T-cell (primary cell): ENCODE results near the gene TRUB2. TPM values are rescaled to one million over a fixed set of nuclear protein-coding genes. Genes with fewer than 3 reads are reported as not detected.

ENCODE experiments used
- ATAC-seq, 4 experiments: fragments of 200-7000 bp in 3 of 4; fragments of 150-1000 bp in 1 of 4; cut with Tn5 transposase; replicated peaks in 1 of 4; 1 replicate in 3 of 4; 2 replicates in 1 of 4; pipeline ENCODE4 v1.10.0; 2021; ENCODE audit warnings: moderate library complexity in 3 of 4, mild to moderate bottlenecking in 2 of 4, moderate number of reproducible peaks in 1 of 4
- CTCF ChIA-PET, 2 donors: fragments of 300-600 bp; sonication (Branson Sonifier 250); formaldehyde crosslinking; loops; one replicate each; lab custom pipeline; 2022; ENCODE audit warnings: antibody characterized with exemption in 2 of 2; lab: Charles Lee
- POLR2A ChIA-PET, 2 donors: fragments of 300-600 bp; sonication (Branson Sonifier 250); formaldehyde crosslinking; loops; one replicate each; lab custom pipeline; 2022; ENCODE audit warnings: antibody characterized with exemption in 2 of 2; lab: Charles Lee
- DNase-seq, 35 experiments: peaks; one replicate each; pipeline versions ENCODE4 v3.0.0 to v3.0.0-alpha.2; 2013 to 2023
- H3K27ac ChIP-seq: one replicate; pipeline ENCODE4 v1.5.1; 2013; ENCODE audit warnings: low read length
- H3K27me3 ChIP-seq, 2 experiments: replicated peaks in 1 of 2; 1 replicate in 1 of 2; 2 replicates in 1 of 2; pipeline versions ENCODE4 v1.6.1 to v1.7.0; 2013; ENCODE audit warnings: low read length in 1 of 2, mixed read lengths in 1 of 2; ENCODE audit not compliant: control insufficient read depth in 2 of 2, insufficient read depth in 2 of 2; ENCODE audit errors: extremely low read depth in 1 of 2
- H3K36me3 ChIP-seq, 2 donors: 1 replicate in 1 of 2; 2 replicates in 1 of 2; pipeline versions ENCODE4 v1.6.1 to v1.7.0; 2013; ENCODE audit warnings: low read length in 1 of 2; ENCODE audit not compliant: control insufficient read depth in 2 of 2, insufficient read depth in 1 of 2; ENCODE audit errors: extremely low read depth in 1 of 2
- H3K4me1 ChIP-seq, 2 experiments: 1 replicate in 1 of 2; 2 replicates in 1 of 2; pipeline versions ENCODE4 v1.6.1 to v1.7.0; 2013; ENCODE audit warnings: low read length in 2 of 2, mixed read lengths in 1 of 2; ENCODE audit not compliant: insufficient read depth in 2 of 2, control insufficient read depth in 1 of 2; ENCODE audit errors: extremely low read depth in 1 of 2
- H3K4me3 ChIP-seq, 2 donors: 1 replicate in 1 of 2; 2 replicates in 1 of 2; pipeline versions ENCODE4 v1.5.1 to v1.7.0; 2013; ENCODE audit warnings: mild to moderate bottlenecking in 2 of 2, low read length in 1 of 2, moderate library complexity in 1 of 2; ENCODE audit not compliant: control insufficient read depth in 1 of 2; ENCODE audit errors: extremely low read depth in 1 of 2
- H3K9me3 ChIP-seq: 2 replicates; pipeline ENCODE4 v1.7.0; 2013
- H3K27ac Mint-ChIP-seq, 2 donors: one replicate each; pipeline ENCODE4 v1.8.0; 2020 to 2021; ENCODE audit warnings: mild to moderate bottlenecking in 2 of 2, mixed read lengths in 2 of 2
- H3K27me3 Mint-ChIP-seq, 2 donors: one replicate each; pipeline ENCODE4 v1.8.0; 2021 to 2022; ENCODE audit warnings: mixed read lengths in 2 of 2
- H3K36me3 Mint-ChIP-seq: one replicate; pipeline ENCODE4 v1.8.0; 2021; ENCODE audit warnings: mixed read lengths
- H3K4me1 Mint-ChIP-seq, 3 donors: one replicate each; pipeline ENCODE4 v1.8.0; 2020 to 2022; ENCODE audit warnings: mixed read lengths in 3 of 3, mild to moderate bottlenecking in 1 of 3
- H3K4me3 Mint-ChIP-seq, 3 donors: one replicate each; pipeline ENCODE4 v1.8.0; 2020 to 2022; ENCODE audit warnings: mild to moderate bottlenecking in 3 of 3, mixed read lengths in 3 of 3, moderate library complexity in 3 of 3
- H3K9me3 Mint-ChIP-seq, 3 donors: one replicate each; pipeline ENCODE4 v1.8.0; 2020 to 2022; ENCODE audit warnings: mixed read lengths in 3 of 3
- WGBS: methylation state at CpG from one replicate; pipeline ENCODE4 v1.1.5; 2013; ENCODE audit warnings: missing lambda C conversion rate; ENCODE audit not compliant: insufficient coverage; 5-methylcytosine and 5-hydroxymethylcytosine counted together
- total RNA-seq, 35 experiments: library from RNA in 6 of 35; stranded (reverse) in 6 of 35; fragments of 120-200 nt in 1 of 35; gene quantifications; one replicate each; pipeline versions ENCODE4 v1.2.1 to v1.2.4 and lab custom pipeline; 2013 to 2026

TRUB2 gene
- total RNA-seq, 5 donors from 2014 or later (not counting 1 experiment from before 2014, with no cell fraction given) = 12.4 to 22.9 (median 21.9) TPM

GRCh38 chr9:128365525-128365924, 43.3 kb upstream of the TRUB2 start:
- H3K27ac Mint-ChIP-seq = no peak overlapping the region
- H3K4me1 ChIP-seq = peaks cover 0 to 24% of the 10 kb centered on the region in 2 experiments
- ATAC-seq = no peak
- H3K4me3 Mint-ChIP-seq = peak overlapping the region in 1 of 3 donors; percentile 45
- H3K4me1 Mint-ChIP-seq = peaks cover 13 to 22% (median 19%) of the 10 kb centered on the region in 3 donors
- peaks cover 0 to 14% of the 10 kb centered on the region in 2 experiments for H3K27me3 ChIP-seq
- H3K9me3 ChIP-seq = no peaks in the 10 kb centered on the region
- no peak overlapping the region for H3K4me3 ChIP-seq
- H3K27ac ChIP-seq = no peak overlapping the region
- no peaks in the 10 kb centered on the region for H3K27me3 Mint-ChIP-seq
- DNase-seq = no peak
- ChIA-PET POLR2A (no interaction called here), CTCF (no interaction called here)
- no peaks in the 10 kb centered on the region for H3K9me3 Mint-ChIP-seq
- H3K36me3 Mint-ChIP-seq = no peaks in the 10 kb centered on the region
- 74% methylated on average over 2 of the region's 4 CpGs for WGBS
- no peaks in the 10 kb centered on the region for H3K36me3 ChIP-seq

DNA sequence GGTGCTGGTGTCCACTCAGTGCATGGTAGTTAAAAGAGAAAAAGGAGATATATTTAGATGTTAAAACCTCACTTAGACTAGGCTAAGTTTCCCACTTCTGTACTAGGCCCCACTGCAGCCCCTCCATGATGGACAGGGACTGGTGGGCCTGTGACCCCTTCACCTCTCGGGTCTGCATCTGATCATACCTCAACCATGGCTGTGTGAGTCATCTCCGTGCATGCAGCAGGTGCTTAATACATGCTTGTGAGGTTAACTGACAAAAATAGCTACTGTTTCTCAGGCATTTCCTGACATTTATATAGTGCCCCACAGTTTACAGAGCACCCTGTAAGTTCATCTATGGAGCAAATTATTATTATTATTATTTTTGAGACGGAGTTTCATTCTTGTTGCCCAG, 40.5 kb upstream of the TRUB2 start:
- Histone ChIP-seq H3K4me1 (peaks cover 0 to 20% of the 10 kb centered on the region in 2 experiments), H3K4me3 (no peak overlapping the region), H3K36me3 (peaks cover 0 to 5% of the 10 kb centered on the region in 2 donors), H3K27ac (no peak overlapping the region), H3K9me3 (no peaks in the 10 kb centered on the region), H3K27me3 (peaks cover 0 to 14% of the 10 kb centered on the region in 2 experiments)
- peaks cover 8 to 16% (median 14%) of the 10 kb centered on the region in 3 donors for H3K4me1 Mint-ChIP-seq
- 100% methylated on average over 1 of the region's 3 CpGs for WGBS
- DNase-seq (no peak), ATAC-seq (no peak)
- no peaks in the 10 kb centered on the region for H3K9me3 Mint-ChIP-seq
- H3K4me3 Mint-ChIP-seq = no peak overlapping the region
- no peak overlapping the region for H3K27ac Mint-ChIP-seq
- H3K36me3 Mint-ChIP-seq = no peaks in the 10 kb centered on the region
- no peaks in the 10 kb centered on the region for H3K27me3 Mint-ChIP-seq
- ChIA-PET POLR2A (no interaction called here), CTCF (interaction anchor here in 1 of 2 donors (0.8 to 1.9 kb wide), 2 partner anchors 8 to 21 kb away, joined by 3 to 14 read pairs; partner anchors contain the start of gene URM1)

GRCh38 chr9:128361986-128362646, 39.9 kb upstream of the TRUB2 start:
- ChIA-PET POLR2A (interaction anchor here in 1 of 2 donors (0.6 kb wide), 1 partner anchor 602 kb away, joined by 6 read pairs; no protein-coding TSS in a partner anchor), CTCF (interaction anchor here in 1 of 2 donors (0.5 to 1.9 kb wide), 3 partner anchors 9 to 808 kb away, joined by 3 to 14 read pairs (median 3); partner anchors contain the start of gene URM1)
- Mint-ChIP-seq H3K4me1 (peaks cover 8 to 16% (median 14%) of the 10 kb centered on the region in 3 donors), H3K9me3 (no peaks in the 10 kb centered on the region), H3K36me3 (no peaks in the 10 kb centered on the region), H3K27ac (peak overlapping the region; percentile 61 to 72), H3K27me3 (no peaks in the 10 kb centered on the region), H3K4me3 (peak overlapping the region; percentile 71 to 77 (median 75))
- peaks cover 0 to 12% of the 10 kb centered on the region in 2 experiments for H3K27me3 ChIP-seq
- 11% methylated on average over 8 of the region's 20 CpGs for WGBS
- H3K9me3 ChIP-seq = no peaks in the 10 kb centered on the region
- H3K4me3 ChIP-seq = peak overlapping the region; percentile 43 to 58
- H3K4me1 ChIP-seq = peaks cover 0 to 20% of the 10 kb centered on the region in 2 experiments
- H3K27ac ChIP-seq = peak overlapping the region; percentile 39
- peak; percentile 7 to 78 (median 53) for DNase-seq
- H3K36me3 ChIP-seq = peaks cover 0 to 5% of the 10 kb centered on the region in 2 donors
- peak; percentile 86 to 90 (median 88) for ATAC-seq

GRCh38 chr9:128361296-128361985, 39.2 kb upstream of the TRUB2 start:
- DNase-seq (no peak), ATAC-seq (no peak)
- H3K36me3 Mint-ChIP-seq = no peaks in the 10 kb centered on the region
- CTCF ChIA-PET = interaction anchor here in 1 of 2 donors (0.5 to 1.9 kb wide), 3 partner anchors 9 to 808 kb away, joined by 3 to 14 read pairs (median 3); partner anchors contain the start of gene URM1
- Histone ChIP-seq H3K4me1 (peaks cover 0 to 20% of the 10 kb centered on the region in 2 experiments), H3K36me3 (peaks cover 0 to 5% of the 10 kb centered on the region in 2 donors), H3K4me3 (peak overlapping the region; percentile 43 to 58), H3K27ac (peak overlapping the region; percentile 39), H3K27me3 (peaks cover 0 to 10% of the 10 kb centered on the region in 2 experiments), H3K9me3 (no peaks in the 10 kb centered on the region)
- H3K4me1 Mint-ChIP-seq = peaks cover 8 to 16% (median 14%) of the 10 kb centered on the region in 3 donors
- no peaks in the 10 kb centered on the region for H3K9me3 Mint-ChIP-seq
- H3K4me3 Mint-ChIP-seq = peak overlapping the region; percentile 71 to 77 (median 75)
- POLR2A ChIA-PET = interaction anchor here in 1 of 2 donors (0.6 kb wide), 1 partner anchor 603 kb away, joined by 6 read pairs; no protein-coding TSS in a partner anchor
- H3K27ac Mint-ChIP-seq = peak overlapping the region; percentile 61 to 72
- no peaks in the 10 kb centered on the region for H3K27me3 Mint-ChIP-seq
- 60% methylated on average over 11 of the region's 14 CpGs for WGBS

DNA sequence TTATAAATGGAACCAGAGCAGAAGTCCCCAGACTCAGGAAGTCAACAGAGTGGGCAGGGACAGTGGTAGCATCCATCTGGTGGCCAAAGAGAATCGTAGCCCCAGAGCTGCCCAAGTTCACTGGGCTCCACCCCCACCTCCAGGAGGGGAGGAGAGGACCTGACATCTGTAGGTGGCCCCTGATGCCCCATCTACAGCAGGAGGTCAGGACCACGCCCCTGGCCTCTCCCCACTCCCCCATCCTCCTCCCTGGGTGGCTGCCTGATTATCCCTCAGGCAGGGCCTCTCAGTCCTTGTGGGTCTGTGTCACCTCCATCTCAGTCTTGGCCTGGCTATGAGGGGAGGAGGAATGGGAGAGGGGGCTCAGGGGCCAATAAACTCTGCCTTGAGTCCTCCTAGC, 38.6 kb upstream of the TRUB2 start:
- no peak overlapping the region for H3K4me3 Mint-ChIP-seq
- H3K27ac Mint-ChIP-seq = no peak overlapping the region
- H3K27me3 Mint-ChIP-seq = no peaks in the 10 kb centered on the region
- no peaks in the 10 kb centered on the region for H3K9me3 Mint-ChIP-seq
- Histone ChIP-seq H3K36me3 (peaks cover 2 to 6% of the 10 kb centered on the region in 2 donors), H3K27me3 (peaks cover 0 to 10% of the 10 kb centered on the region in 2 experiments), H3K4me3 (no peak overlapping the region), H3K27ac (no peak overlapping the region), H3K4me1 (peaks cover 0 to 20% of the 10 kb centered on the region in 2 experiments), H3K9me3 (no peaks in the 10 kb centered on the region)
- CTCF ChIA-PET = interaction anchor here in 1 of 2 donors (0.5 kb wide), 1 partner anchor 52 kb away, joined by 3 read pairs; no protein-coding TSS in a partner anchor
- peaks cover 5% of the 10 kb centered on the region for H3K36me3 Mint-ChIP-seq
- peaks cover 8 to 16% (median 14%) of the 10 kb centered on the region in 3 donors for H3K4me1 Mint-ChIP-seq
- ATAC-seq = no peak
- no peak for DNase-seq
- POLR2A ChIA-PET = no interaction called here
- no CpG with 5 or more reads among the region's 2 CpGs for WGBS

GRCh38 chr9:128358861-128359260, 36.6 kb upstream of the TRUB2 start:
- Mint-ChIP-seq H3K27ac (no peak overlapping the region), H3K4me1 (peaks cover 8 to 9% (median 9%) of the 10 kb centered on the region in 3 donors), H3K9me3 (no peaks in the 10 kb centered on the region), H3K4me3 (no peak overlapping the region), H3K27me3 (no peaks in the 10 kb centered on the region), H3K36me3 (peaks cover 11% of the 10 kb centered on the region)
- no peak overlapping the region for H3K27ac ChIP-seq
- no peak overlapping the region for H3K4me3 ChIP-seq
- CTCF ChIA-PET = interaction anchor here in 1 of 2 donors (0.6 kb wide), 1 partner anchor 623 kb away, joined by 3 read pairs; no protein-coding TSS in a partner anchor
- DNase-seq = no peak
- WGBS = 94% methylated on average over 3 of the region's 4 CpGs
- ATAC-seq = no peak
- POLR2A ChIA-PET = no interaction called here
- no peaks in the 10 kb centered on the region for H3K27me3 ChIP-seq
- peaks cover 13 to 15% of the 10 kb centered on the region in 2 donors for H3K36me3 ChIP-seq
- H3K9me3 ChIP-seq = no peaks in the 10 kb centered on the region
- peaks cover 0 to 12% of the 10 kb centered on the region in 2 experiments for H3K4me1 ChIP-seq
